Breast epithelium (tissue), 3 donors: ENCODE measurements around the gene DCLK3.

Experiments
- POLR2A ChIP-seq: fragments of 450-650 bp; IDR thresholded peaks from one replicate; pipeline ENCODE4 v1.6.1; 2016; ENCODE audit warnings: antibody characterized with exemption, mild to moderate bottlenecking, moderate library complexity
- POLR2AphosphoS5 ChIP-seq, 3 donors: sonication (generic); formaldehyde crosslinking; IDR thresholded peaks; one replicate each; pipeline ENCODE4 v1.6.1; 2017; ENCODE audit warnings: antibody characterized with exemption in 3 of 3
- TF ChIP-seq, protein P1 (sequence below), 3 donors: fragments of 450-650 bp; IDR thresholded peaks; one replicate each; pipeline ENCODE4 v1.5.1; 2016 to 2017; ENCODE audit warnings: antibody characterized with exemption in 3 of 3, mild to moderate bottlenecking in 3 of 3, moderate library complexity in 3 of 3

DNA sequence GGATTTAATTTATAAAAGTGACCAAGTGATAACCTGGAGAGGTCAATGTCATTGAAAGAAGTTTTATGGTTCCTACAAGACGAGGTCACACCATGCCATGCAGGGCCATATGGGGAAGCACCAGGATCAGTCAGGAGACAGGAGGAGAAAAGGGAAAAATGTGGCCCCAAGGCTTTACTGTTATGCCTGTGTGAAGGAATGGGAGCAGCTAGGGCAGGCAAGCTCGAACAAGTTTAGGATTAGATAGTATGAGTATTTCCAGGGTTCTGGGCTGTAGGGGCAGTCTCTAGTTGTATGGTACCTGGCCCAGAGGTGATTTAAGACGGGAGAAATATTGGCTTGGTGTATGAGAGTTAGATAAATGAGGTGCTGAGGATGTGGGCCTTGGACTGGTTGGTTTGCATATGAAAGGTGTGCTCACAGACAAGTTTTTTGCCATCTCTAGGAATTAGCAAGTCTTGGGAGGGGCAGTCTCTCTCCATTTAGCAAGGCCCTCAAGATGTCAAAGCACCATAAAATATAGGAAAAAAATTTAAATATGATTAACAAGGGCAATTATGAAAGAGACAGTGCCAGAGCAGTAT lies 36.3 kb upstream of the DCLK3 start:
- TF ChIP-seq, protein P1, sequence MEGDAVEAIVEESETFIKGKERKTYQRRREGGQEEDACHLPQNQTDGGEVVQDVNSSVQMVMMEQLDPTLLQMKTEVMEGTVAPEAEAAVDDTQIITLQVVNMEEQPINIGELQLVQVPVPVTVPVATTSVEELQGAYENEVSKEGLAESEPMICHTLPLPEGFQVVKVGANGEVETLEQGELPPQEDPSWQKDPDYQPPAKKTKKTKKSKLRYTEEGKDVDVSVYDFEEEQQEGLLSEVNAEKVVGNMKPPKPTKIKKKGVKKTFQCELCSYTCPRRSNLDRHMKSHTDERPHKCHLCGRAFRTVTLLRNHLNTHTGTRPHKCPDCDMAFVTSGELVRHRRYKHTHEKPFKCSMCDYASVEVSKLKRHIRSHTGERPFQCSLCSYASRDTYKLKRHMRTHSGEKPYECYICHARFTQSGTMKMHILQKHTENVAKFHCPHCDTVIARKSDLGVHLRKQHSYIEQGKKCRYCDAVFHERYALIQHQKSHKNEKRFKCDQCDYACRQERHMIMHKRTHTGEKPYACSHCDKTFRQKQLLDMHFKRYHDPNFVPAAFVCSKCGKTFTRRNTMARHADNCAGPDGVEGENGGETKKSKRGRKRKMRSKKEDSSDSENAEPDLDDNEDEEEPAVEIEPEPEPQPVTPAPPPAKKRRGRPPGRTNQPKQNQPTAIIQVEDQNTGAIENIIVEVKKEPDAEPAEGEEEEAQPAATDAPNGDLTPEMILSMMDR (IDR thresholded peaks at IDR 0.05) = no peak
- TF ChIP-seq POLR2AphosphoS5 (IDR thresholded peaks at IDR 0.05) = no peak
- no peak for TF ChIP-seq POLR2A
